GM19397 (cell line): ENCODE results near the gene NAA60.
"Not testable (repeated sequence)": the region's sequence is repeated elsewhere in the genome, so short reads cannot be mapped to it uniquely, and the experiment has no call there.

Experiments
- ATAC-seq: cut with Tn5 transposase; IDR thresholded peaks from one replicate; pipeline ENCODE4 v1.9.1; 2021; ENCODE audit warnings: mild to moderate bottlenecking, moderate library complexity; ENCODE audit not compliant: unreplicated experiment

Gene NAA60

DNA sequence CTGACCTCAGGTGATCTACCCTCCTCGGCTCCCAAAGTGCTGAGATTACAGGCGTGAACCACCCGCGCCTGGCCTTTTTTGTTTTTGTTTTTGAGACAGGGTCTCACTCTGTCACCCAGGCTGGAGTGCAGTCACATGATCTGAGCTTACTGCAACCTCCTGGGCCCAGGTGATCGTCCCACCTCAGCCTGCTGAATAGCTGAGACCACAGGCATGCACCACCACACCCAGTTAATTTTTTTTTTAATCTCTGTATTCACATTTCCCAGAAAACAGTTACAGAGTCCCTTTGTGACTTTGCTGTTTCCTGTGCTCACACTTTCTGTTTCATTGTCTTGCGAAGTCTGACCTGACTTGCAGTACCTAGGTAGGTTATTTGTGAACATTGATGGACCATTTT is 60.0 kb downstream of the NAA60 start:
- ATAC-seq: no peak

DNA sequence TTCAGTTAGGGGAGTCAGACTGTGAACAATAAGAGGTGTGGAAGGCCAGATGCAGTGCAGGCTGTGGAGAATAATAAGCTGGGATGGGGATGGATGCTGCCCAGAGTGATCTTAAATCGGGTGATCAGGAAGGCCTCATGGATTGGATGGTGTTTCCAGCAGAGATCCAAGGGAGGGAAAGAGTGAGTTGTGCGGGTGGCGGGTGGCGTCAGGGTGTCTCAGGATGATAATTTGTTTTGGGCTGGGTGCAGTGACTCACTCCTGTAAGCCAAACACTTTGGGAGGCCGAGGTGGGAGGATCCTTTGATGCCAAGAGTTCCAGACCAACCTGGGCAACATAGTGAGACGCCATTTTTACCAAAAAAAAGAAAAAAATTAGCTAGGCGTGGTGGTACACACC is 65.3 kb downstream of the NAA60 start:
- ATAC-seq: no peak

DNA sequence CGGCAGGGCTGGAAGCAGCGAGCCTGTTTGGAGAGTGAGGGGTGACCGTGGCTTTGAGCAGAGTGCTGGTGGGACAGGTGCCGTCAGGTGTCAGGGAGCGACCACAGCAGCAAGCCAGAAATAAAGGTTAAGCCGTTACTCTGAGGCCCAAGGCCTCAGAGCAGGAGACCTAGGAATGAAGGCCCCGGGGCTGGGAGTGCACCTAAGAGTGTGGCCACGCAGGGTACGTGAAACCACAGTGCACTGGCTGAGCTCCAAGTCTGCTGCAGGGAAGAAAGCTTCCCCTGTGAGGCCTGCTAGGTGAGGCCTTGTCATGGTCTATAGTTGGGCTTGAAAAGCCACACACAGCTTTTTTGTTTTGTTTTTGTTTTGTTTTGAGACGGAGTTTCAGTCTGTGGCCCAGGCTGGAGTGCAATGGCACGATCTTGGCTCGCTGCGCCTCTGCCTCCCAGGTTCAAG is 66.0 kb downstream of the NAA60 start:
- ATAC-seq: no peak

DNA sequence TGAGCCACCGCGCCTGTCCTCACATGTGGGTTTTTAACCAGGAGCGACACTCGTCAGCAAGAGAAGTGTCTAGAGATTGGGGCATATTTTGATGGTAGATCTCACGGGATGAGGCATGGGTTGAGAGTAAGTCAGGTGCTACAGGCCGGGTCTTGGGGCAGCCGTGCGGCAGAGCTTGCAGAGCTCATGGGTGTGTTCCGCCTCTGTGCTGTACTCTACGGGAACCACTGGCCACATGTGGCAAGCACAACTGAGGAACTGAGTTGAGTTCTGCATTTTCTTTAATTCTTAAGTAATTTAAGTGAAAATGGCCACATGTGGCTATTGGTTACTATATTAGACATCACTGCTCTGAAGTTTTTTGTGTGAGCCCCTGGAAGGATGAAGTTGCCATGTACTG is 66.9 kb downstream of the NAA60 start:
- no peak for ATAC-seq

DNA sequence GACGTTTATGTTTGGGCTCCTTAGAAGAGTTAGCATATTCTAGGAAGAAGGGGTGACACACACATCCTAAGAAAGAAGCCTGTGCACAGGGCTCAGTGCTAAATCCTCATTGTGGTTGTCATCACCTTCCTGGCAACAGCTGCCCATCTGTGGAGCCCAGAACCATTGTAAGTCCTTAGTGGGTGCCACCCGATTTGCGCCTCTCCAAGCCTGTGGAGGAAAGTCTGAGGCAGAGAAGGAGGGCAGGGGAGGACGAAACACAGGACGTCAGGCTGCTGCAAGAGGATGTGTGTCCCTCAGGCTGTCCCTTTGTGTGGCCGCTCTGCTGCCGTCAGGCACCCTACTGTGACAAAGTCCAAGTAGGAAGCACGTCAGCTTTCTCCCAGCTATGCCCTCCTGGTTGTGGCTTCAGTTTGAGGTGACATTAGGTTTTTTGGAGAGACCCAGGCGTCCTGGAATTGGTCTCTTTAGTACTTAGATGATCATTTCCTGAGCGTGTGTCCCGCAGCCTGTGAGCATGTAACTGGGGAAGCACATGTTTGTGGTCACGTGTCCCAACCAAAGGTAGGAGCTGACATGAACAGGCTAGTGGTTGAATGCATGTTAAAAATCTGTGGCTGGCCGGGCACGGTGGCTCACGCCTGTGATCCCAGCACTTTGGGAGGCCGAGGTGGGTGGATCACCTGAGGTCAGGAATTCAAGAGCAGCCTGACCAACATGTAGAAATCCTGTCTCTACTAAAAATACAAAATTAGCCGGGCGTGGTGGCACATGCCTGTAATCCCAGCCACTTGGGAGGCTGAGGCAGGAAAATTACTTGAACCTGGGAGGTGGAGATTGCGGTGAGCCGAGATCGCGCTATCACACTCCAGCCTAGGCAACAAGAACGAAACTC is 68.1 kb downstream of the NAA60 start:
- ATAC-seq: no peak

DNA sequence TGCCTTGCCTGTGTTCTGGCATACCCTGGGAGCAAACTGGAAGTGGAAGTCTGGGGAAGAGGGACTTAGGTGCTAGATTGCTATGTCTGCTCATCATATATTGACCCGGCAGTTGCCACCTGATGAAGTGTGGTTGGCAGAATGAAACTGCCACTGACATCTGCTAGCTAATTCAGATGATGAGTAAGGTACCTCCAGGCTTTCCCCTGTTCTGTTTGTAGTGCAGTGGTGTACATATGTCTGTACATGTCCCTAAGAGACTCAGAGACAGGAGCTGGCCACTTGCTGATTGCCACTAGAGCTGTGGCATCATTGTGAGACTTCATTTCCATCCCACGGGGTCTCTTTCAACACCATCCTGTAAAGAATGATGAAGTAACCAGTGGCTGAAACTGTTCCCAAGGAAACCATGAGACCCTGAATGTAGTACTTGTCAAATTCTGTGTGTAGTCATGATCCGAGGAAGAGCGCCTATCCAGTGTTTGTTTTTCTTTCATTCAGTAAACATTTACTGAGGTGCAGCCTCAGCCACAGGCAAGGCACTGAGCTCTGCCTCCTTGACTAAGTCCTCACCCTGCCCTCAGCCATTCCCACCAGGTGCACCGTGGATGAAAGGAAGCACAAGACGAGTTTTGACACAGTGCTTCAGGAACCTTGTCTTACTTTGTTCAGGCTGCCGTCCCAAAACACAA is 70.6 kb downstream of the NAA60 start:
- no peak for ATAC-seq

DNA sequence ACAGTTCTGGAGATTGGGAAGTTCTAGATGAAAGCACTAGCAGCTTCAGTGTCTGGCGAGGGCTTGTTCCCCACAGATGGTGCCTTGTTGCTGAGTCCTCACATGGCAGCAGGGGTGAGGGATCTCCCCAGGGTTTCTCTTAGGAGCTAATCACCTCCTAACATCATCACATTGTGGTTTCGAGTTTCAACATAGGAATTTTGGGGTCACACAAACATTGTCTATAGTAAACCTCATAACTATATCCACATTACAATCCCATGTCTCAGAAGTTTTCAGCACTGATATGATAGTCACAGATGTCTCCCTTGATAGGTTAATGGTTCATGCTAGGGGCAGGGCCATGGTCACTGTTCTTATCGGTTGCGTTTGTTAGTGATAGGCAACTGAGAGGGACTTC is 71.1 kb downstream of the NAA60 start:
- ATAC-seq: no peak

DNA sequence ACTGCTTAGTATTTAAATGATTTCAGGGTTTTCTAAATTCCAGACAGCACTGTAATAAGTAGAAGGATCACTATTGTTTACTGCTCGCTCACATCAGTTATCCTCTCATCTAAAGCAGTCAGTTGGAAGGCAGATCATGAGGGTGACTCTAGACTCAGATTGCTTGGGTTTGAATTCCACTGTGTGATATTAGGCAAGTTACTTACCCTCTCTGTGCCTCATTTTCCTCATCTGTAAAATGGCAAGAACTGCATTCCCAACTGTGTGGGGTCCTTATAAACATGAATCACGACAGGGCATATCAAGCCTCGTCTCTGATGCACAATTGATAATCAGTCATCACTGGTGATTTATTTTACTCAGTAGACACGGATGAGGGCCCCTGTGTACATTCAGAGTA is 72.4 kb downstream of the NAA60 start:
- no peak for ATAC-seq

DNA sequence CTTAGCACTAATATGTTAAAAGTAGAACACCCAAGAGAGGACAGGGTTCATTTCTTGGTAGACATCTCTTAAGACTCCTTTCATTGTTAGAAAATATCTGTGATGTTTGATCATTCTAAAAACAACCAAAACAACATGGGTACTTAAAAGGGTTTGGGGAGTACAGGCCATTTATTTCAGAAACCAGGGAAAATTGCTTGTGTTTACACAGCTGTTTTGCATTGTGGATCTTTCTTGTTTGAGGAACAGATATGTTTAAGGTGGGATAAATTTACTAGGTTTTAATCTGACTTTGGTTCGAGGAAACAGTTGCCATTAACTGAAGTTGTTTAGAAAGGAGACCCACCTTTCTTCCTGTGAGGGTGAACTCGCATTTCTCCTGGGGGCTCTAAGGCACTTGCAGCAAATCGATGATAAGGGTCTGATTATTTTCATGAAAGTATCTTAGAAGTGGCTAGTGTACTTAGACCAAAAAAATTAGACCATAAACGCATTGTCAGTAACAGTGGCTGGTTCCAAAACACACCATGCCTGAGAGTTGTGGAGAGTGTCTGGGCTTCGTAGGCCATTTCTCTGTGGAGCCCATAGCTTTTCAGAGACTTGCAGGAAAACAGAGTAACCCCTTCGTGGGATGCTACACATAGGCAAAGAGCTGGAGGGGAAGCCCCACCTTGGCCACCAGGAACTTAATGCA is 75.0 kb downstream of the NAA60 start:
- ATAC-seq: no peak

DNA sequence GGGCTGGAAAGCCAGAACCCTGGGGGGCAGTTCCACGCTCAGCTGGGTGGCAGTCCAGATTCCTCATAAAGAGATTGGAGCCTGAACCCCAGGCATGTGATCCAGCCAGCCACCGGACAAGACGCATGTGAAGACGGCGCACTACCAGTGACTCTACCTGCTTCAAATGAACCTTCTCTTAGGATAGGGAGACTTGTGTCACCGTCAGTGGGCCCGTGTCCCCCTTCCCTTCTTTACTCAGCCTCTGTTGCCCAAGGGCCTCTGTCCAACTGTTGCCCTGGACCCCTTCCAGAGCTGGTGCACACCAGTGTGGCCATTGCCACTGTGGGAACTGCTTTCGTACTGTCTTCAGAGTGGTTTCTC is 75.5 kb downstream of the NAA60 start:
- no peak for ATAC-seq

DNA sequence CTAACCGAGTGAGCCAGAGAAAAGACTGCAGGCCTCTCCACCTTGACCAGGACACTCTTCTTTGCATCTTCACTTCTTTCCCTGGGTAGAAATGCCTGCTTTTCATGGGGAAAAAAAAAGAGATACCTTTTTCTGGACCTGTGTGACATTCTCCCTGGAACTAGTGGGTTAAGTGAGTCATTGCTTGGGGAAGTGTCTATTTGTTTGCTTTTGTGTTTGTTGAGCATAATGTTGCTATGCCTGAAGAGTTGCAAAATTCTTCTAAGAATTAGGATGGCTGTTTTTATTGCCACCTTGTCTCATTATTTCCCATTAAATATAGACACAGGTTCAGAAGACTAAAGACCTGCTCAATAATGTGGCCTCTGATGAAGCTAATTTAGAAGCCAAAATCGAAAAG is 76.1 kb downstream of the NAA60 start:
- no peak for ATAC-seq

DNA sequence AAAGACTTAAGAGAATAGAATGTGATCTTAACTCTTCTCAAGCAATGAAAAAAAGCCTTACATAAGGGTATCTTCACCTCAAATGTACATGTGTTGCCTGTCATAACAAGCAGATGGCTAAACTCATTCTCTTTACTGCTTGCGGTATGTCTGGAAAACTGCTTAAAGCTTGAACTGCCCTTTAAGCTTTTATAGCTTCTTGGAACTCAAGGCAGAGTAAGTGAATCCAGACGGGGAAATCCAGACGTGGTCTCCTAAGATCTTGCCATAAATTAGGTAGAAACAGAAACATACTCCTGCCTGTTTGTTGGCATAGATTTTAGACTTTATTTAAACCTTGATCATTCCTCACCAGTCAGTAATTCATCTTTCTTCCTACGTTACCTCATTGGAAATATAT is 76.9 kb downstream of the NAA60 start:
- ATAC-seq: no peak

DNA sequence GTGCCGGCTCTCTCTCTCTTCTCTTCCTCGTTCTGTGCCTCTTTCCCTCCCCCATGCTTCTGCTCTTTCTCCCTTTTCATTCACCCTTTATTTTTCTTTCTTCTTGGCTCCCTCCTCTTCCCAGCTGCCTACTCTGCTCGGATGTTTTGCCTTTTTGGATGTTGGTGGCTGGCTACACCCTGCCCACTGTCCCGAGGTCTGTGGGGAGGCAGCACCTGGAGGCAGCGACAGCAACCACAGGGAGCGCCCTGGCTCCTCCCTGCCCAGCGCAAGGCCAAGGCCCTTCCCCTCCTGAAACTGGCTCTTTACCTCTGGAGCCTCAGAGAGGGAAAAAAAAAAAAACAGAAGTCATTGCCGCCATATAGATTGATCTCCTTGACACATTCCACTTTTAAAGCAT is 77.4 kb downstream of the NAA60 start:
- ATAC-seq: no peak

DNA sequence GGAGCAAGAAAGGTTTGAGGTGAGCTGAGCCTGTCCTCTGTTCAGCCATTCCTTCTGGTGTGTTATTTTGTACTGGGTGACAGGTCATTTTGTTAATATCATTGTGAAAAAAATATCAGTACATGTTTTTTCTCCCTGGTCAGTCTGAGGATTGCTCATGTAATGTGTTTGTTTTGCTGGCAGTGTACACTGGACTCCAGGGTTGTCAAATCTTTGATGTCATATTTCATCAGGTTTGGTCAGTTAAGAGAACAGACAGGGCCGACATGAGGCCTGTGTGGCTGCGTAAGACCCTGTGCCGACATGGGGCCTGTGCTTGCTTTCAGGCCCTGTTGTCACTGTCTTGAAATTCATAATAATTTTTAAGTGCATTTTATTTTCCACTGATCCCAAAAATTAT is 79.8 kb downstream of the NAA60 start:
- ATAC-seq: no peak

DNA sequence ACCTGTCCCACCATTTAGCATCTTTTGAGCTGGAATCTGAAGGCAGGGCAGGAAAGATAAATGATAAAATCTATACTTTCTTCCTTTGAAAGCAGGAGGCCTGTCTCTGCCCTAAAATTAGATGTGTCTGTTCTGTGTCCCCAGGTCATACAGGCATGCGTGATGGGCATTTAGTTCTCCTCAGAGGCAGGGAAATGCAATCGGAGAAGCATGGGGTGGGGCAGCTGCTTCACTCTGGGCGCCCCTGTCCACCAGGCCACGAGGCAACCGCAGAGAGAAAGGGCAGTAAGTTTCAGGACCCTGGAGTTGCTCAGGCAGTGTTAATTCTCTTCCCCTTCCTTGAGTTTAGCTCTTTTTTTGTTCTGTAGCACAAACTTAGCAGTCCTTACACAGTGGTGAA is 82.5 kb downstream of the NAA60 start:
- ATAC-seq: no peak

DNA sequence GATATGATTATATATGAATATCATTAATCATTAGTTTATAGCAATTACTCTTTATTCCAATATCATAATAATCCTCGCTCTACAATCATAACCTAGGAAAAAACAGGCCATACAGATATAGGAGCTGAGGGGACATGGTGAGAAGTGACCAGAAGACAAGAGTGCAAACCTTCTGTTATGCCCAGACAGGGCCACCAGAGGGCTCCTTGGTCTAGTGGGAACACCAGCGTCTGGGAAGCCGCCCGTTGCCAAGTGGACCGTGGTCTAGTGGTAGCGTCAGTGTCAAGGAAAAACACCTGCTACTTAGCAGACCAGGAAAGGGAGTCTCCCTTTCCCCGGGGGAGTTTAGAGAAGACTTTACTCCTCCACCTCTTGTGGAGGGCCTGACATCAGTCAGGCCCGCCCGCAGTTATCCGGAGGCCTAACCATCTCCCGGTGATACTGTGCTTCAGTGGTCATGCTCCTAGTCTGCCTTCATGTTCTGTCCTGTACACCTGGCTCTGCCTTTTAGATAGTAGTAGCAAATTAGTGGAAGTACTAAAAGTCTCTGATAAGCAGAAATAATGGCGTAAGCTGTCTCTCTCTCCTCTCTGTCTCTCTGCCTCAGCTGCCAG is 83.8 kb downstream of the NAA60 start:
- not testable (repeated sequence) for ATAC-seq

DNA sequence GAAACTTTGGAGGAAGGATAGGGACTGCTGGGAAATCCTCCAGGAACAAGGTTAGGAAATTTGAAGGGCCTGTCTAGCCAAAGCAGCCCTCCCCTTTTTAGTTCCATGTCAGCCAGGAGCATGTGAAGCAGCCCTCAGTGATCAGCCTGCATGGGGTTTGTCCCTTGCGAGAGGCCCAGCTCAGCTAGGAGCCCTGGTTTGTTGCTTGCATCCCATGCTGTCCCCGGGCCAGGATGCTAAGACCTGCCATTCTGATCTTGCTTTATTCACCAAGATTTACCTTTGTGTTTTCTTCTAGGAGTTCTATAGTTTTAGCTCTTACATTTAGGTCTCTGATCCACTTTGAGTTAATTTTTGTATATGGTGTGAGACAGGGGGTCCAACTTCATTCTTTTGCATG is 84.9 kb downstream of the NAA60 start:
- no peak for ATAC-seq

DNA sequence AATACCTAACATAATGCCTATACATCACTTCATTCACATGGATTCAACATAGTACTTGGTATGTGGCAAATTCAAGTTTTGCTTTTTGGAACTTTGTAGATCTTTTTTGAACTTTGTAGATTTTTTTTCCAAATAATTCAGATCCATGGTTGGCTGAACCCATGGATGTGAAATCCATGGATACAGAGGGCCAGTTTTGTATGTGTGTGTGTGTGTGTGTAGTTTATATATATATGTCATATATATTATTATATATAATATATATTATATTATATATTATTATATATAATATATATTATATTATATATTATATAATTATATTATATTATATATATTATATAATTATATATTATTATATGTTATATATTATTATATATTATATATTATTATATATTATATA is 85.7 kb downstream of the NAA60 start:
- ATAC-seq: no peak

DNA sequence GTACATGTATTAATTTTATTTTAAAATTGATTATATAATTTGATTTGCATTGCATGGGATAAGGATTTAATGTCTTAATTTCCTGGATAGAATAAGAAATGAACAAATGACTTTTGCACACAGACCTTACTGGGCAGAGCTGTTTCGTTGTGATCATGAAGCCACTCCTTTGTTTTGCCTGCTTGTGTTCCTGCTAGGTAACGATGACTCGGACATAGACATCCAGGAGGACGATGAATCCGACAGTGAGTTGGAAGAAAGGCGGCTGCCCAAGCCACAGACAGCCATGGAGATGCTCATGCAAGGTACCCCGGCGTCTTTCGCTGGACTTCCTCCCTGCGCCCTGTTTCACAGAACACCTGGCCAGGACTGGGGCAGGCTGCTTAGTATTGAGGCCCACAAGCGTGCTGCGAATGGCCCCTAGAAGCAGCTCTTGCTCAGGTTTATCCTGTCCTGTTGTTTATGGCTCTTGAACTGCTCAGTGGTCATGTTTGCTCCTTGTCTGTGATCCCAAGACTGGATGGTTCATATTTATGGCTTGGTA is 87.0 kb downstream of the NAA60 start:
- ATAC-seq: no peak

DNA sequence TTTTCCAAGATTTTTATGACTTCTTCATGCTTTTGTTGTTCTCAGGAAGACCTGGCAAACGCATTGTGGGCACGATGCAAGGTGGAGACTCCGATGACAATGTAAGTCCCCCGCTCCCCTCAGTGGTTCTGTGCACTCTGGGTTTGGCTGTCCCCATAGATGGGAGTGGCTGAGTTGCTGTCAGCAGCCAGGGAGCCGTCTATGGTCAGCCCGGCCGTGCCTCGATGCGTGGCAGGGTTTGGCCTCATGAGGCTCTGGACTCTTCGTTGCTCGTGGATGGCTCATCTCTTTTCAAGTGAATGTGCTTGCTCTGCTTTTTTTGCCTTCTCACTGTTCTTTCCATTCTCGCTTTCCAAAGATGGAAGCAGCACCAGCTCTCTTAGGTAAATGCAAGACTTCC is 89.3 kb downstream of the NAA60 start:
- ATAC-seq: no peak

DNA sequence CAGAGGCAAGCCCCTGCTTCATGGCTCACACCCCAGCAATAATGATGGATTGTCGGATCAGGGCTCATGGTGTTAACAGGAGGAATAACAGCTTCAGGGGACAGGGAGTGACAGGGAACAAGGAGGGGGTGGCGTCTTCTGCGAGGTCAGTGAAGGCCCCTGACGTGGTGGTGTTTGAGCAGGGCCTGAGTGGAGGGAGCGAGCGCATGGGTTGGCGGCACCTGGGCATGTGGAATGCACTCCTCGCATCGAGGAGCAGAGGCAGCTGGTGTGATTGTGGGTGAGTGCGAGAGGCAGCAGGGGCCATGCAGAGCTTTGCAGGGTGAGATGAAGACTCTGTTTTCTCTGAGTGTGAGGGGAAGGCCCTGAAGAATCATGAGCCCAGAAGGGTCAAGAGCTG is 90.6 kb downstream of the NAA60 start:
- no peak for ATAC-seq
